Measurements from ENCODE around the gene TIMP4.

GRCh38 chr3:12181806-12182205 lies 23.1 kb upstream of the TIMP4 start:
- TF ChIP-seq CTCF (IDR thresholded peaks at IDR 0.05; ENCODE audit: borderline replicate concordance, extremely low read depth, low read length, poor library complexity, severe bottlenecking) (no peak), EZH2 (IDR thresholded peaks at IDR 0.05; ENCODE audit: borderline replicate concordance, low read depth, low read length, severe bottlenecking) (no peak)

Measured in DND-41 (cell line).